OCI-LY3 (cell line): ENCODE data around the gene TRANK1.

ENCODE experiments used
- EZH2phosphoT487 ChIP-seq: fragments of 200-600 bp; shearing (Covaris generic); IDR thresholded peaks from 2 replicates; pipeline ENCODE4 v1.6.1; 2018; ENCODE audit warnings: antibody characterized with exemption, mixed run types, low read depth
- TF ChIP-seq, protein P1 (sequence below): fragments of 200-600, 300-600 bp; sonication (generic); IDR thresholded peaks from 2 replicates; pipeline ENCODE4 v1.5.1; 2014; ENCODE audit warnings: antibody characterized with exemption, low read length, low read depth

- TF ChIP-seq, protein P1, sequence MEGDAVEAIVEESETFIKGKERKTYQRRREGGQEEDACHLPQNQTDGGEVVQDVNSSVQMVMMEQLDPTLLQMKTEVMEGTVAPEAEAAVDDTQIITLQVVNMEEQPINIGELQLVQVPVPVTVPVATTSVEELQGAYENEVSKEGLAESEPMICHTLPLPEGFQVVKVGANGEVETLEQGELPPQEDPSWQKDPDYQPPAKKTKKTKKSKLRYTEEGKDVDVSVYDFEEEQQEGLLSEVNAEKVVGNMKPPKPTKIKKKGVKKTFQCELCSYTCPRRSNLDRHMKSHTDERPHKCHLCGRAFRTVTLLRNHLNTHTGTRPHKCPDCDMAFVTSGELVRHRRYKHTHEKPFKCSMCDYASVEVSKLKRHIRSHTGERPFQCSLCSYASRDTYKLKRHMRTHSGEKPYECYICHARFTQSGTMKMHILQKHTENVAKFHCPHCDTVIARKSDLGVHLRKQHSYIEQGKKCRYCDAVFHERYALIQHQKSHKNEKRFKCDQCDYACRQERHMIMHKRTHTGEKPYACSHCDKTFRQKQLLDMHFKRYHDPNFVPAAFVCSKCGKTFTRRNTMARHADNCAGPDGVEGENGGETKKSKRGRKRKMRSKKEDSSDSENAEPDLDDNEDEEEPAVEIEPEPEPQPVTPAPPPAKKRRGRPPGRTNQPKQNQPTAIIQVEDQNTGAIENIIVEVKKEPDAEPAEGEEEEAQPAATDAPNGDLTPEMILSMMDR, result no peak
- TF ChIP-seq EZH2phosphoT487, result no peak
Measured at GRCh38 chr3:36964817-36965216, 20.0 kb upstream of the TRANK1 start.
